OCI-LY3 (cell line): ENCODE measurements around the gene OBSL1.

Source experiments
- CTCF ChIP-seq: fragments of 200-600, 300-600 bp; sonication (generic); IDR thresholded peaks from 2 replicates; pipeline ENCODE4 v1.5.1; 2014; ENCODE audit warnings: antibody characterized with exemption, low read length, low read depth
- EZH2phosphoT487 ChIP-seq: fragments of 200-600 bp; shearing (Covaris generic); IDR thresholded peaks from 2 replicates; pipeline ENCODE4 v1.6.1; 2018; ENCODE audit warnings: antibody characterized with exemption, mixed run types, low read depth

GRCh38 chr2:219578811-219579613 lies 7.7 kb upstream of the OBSL1 start:
- TF ChIP-seq CTCF (no peak), EZH2phosphoT487 (no peak)
